Brain pericyte (primary cell): ENCODE data around the gene ZNF831.

Experiments
- DNase-seq: peaks from one replicate; pipeline ENCODE4 v3.0.0-alpha.2; 2012; ENCODE audit warnings: low read depth, low spot score

ZNF831 gene

DNA sequence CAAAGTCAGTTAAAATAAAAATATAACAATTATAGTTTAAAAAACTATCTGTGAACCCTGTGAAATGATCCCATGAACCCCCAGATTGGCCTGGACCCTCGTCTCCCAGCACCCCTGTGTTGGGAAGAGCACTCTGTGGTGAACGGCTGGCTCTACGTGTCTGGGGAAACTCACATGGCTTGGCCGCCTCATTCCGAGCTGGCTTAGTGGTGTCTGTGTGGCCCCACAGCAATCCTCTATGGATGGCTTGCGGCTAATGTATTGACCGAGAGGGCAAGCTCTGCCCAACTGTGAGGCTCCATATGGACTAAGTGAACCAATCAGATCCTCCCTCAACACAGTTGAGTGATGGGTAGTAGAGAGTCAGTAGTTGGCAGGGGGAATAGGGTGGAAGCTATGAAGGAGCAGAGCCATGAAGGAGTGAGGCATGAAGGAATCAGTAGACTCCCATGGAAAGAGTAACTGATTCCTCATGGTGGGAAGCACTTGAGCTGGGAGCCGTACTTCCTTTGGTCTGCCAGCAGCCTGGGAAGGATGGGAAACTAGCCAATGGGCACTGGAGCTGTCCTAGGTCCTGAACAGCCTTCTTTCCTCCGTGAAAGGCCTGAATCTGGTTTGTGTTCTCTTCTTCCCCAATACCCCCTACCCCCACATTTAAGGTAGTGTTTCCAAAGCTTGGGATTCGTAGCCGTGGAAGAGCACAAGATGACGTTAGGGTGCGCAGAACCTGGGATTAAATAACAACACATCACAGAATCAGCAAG is 21.6 kb upstream of the ZNF831 start:
- DNase-seq = no peak

- DNase-seq = no peak
These were observed 20.3 kb upstream of the ZNF831 start for GRCh38 chr20:59143326-59143725.

- DNase-seq = no peak
These were observed 19.3 kb upstream of the ZNF831 start for GRCh38 chr20:59144179-59144830.

DNA sequence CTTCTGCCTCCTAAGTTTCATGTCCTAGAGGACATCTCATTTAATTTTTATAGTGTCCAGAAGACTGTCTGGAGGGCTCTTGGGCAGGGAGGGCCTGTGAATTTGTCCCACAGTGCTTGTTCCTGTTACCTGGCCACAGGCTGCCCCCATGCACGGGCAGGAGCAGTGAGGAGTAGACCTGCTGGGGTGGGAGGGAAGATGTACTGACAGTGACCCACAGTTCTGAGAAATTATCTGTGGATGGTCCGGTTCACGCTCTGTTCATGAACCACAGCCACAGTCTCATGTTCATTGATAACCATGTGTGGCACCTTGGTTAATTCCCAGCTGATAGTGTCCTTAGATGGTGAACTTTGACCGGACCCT is 18.8 kb upstream of the ZNF831 start:
- DNase-seq = no peak

DNA sequence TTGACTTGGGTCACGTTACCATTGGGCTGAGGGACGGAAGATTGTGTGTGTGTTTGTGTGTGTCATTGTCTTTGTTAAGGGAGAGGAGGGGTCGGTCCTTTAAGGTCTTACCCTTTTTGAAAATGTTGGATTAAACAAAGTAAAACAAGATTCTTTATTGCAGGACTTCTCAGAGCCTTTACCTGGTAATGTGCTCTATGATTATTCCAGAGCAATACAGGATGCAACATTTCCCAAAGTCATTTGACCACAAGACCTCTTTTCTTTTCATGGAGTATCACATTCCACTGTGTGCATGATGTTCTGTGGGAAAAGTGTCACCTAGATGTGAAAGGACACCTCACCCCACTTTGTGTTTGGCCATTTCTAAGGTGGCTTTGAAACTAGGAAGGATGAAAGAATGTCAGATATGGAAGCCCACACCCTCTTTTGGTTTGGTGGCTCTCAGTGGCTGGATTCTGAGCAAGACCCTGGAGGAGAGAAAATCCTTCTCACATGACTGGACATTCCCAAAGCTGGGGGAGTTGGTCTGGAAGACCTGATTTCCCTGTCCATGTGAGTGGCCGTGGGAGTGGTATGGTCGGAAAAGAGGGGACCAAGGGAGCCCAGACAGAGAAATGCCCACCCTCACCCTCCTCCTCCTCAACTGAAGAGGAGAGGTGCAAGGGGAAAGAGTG is 18.2 kb upstream of the ZNF831 start:
- no peak for DNase-seq

GRCh38 chr20:59145924-59146779 is 17.5 kb upstream of the ZNF831 start:
- DNase-seq = no peak

DNA sequence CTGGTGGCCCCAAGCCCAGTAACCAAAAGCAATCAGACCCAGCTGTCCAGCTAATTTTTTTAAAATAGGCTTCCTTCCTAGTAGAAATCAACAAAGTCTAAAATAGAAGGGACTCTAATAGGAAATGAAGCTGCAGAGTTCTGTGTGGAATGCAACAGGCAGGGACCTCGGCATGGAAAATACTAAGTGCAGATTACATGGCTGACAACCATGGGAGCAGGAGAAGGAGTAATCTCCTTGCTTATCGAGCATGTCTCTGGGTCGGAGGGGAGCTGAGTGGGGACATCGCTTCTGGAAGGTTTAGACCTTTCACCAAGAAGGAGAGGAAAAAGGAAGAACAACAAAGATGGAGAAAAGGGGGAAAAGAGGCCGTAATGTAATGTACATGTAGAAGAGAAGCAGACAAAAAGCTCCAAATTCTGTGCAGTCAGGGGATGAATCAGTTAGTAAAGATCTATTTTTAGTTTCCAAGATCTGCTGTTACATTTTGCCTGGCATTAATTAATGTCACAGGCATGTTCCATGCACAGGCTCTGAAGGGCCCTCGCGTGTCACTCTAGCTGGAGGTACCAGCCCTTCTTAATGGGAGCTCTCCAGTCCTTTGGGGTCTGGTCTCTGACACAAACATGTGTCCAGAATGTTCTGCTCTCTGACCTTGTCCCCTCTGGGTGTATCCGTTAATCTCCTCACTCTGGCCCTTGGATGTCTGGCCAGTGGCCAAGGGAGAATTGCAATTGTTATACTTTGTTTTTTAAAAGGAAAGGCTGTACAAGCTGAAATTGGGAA is 16.6 kb upstream of the ZNF831 start:
- no peak for DNase-seq

- DNase-seq = no peak
These were observed 16.0 kb upstream of the ZNF831 start for GRCh38 chr20:59147586-59147985.

GRCh38 chr20:59148701-59149493 is 14.7 kb upstream of the ZNF831 start:
- no peak for DNase-seq

DNA sequence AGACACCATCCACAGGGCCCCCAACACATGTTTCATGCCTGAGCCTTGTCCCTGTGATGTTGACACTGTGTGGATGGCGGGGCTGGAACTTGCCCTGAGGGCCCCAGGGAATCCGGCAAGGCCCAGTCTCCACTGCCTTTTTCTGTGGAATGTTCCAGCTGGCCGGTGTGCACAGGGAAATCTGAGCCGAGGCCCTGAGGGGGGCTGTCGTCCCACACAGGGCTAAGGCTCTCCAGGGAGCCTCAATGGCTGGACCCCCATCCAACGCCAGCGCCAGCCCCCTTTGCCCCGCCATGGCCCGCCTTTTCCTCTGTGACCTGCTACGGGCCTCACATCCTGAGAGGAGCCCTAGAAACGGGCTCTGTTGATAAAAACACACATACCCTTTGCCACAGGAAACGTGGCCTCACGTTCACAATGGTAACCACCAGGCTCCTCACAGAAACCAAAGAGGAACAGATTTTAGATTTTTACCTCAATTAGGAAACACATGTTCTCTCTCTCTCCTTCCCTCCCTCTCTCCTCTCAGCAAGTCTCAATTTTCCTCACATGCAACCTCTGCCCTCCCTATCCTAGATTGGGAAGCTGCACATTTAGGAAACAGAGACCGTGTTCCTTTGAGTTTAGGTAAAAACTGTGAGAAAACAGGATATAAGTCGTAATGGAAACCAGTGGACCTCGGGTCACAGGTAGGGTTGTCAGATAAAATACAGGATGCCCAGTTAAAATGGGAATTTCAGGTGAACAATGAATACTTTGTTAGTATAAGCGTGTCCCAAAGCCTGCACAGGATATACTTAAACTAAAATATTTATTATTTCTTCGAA is 13.7 kb upstream of the ZNF831 start:
- DNase-seq = no peak

GRCh38 chr20:59150821-59151251 is 12.8 kb upstream of the ZNF831 start:
- DNase-seq = no peak

DNA sequence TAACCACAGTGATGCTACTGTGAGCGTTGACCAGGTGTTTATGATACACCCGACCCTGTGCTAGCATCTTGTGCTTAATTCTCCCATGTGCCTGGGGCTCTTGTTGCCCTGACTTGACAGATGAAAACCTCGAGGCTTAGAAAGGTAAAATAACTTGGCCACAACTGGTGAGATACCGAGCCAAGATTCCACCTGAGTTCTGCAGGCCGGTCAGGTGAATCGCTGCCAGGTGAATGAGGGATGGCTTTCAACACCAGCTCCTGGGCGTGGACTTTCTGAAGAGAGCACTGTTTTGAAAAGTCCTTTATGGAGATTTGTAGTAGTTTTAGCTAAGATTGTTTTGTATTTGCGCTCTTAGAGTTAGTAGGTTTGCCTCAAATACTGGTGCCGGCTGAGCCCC is 12.2 kb upstream of the ZNF831 start:
- DNase-seq = no peak

DNA sequence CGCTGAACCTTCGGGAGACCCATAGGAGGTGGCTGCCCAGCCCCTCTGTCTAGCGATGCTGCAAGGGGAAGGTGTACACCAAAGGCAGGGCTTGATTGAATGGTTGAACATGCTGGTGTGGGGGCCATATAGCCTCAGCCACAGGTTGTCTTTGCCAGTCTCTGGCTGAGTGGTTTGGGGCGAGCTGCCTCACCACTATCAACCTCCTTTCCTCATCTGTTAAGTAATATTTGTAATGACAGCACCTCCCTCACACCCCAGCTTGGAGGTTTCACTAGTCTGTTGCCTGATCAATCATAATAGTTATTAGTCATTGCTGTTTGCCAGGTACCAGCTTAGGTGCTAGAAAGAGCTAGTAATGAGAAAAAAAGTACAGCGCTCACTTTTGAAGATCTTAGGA is 11.8 kb upstream of the ZNF831 start:
- DNase-seq = no peak

- no peak for DNase-seq
These were observed 10.9 kb upstream of the ZNF831 start for GRCh38 chr20:59152559-59153354.

DNA sequence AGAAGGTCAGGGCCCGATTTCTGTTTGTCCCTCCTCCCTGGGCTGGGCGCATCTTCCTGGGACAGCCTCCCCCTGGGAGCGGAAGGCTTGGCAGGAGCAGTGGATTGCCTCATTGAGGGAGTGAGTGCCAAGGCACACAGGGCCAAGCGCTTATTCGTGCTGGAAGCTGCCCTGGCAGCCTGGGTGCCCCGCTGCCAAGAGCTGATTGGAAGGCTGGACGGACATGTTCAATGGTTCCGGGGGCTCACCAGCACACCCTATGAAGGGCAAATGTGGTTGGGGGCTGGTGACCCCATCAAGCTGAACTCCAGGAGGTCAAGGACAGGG is 10.3 kb upstream of the ZNF831 start:
- DNase-seq = no peak

DNA sequence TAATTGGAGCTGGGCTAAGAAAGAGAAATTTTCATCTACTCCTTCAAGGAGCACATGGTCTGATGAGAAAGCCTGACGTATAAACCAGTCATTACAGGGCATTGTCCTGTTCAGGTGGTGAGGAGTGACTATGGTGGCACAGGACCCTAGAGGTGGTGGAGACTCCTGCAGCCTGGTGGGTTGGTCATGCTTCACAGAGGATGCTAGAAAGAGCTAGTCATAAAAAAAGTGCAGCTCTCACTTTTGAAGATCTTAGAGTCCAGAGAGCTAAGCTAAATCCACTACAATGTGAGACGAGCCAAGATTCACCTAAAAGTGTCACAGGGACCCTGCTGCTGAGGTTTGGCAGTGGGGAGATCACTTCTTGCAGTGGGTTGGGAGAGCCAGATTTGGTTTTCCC is 9.8 kb upstream of the ZNF831 start:
- DNase-seq = no peak

DNA sequence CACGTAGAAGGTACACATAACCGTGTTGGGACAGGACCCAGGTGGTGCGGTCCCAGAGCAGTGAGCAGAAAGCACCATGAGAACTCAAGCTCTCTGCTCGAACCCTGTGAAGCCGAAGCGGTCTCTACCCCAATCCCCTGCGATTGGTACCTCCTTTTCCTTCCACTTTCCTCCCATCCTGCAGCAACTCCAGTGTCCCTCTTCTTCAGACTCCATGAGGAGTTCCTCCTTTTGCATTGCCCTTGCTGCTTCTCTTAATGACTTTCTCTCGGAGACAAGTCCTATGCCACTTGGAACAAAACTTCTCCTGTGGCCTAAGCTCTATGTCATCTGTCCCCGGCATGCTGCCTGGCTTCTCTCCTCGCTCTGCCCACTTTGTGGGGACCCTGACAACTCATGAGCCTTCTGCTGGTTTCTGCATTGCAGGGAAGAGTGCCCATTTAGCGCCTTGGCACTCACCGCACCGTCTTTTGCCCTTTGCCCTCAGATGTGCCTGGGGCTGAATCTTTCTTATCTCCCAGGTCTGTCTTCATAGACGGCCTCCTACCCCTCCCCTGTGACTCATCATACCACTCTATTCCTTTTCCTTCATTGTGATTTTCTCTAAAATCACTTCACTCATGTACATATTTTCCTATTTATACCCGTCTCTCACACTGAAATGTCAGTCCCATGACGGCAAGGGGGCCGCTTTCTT is 9.2 kb upstream of the ZNF831 start:
- DNase-seq = no peak

DNA sequence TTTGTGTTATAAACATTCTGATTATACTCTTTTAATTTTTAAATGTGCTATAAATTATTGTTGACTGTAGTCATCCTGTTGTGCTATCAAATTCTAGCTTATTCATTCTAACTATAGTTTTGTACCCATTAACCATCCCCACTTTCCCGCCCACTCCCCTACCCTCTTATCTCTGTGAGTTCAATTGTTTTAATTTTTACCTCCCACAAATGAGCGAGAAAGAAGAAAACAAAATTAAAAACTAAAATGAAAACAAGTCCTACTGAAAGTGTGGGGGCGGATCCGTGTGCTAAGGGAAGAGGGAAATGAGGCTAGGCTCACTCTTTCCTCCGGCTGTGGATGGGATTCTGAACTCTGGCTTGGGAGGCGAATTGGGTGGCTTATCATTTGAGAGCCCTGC is 6.6 kb upstream of the ZNF831 start:
- DNase-seq = no peak
